ENCODE results near the gene GVQW3.

- TF ChIP-seq YY1 (IDR thresholded peaks at IDR 0.05; ENCODE audit: insufficient read depth, insufficient read length) (no peak), ZNF274 (IDR thresholded peaks at IDR 0.05; ENCODE audit: low read depth, low read length) (no peak)
Observed at GRCh38 chr11:76347466-76347865, 33.7 kb upstream of the GVQW3 start.
